ENCODE data around the gene STH.
"Not testable (repeated sequence)": the region's sequence is repeated elsewhere in the genome, so short reads cannot be mapped to it uniquely, and the experiment has no call there.

The STH gene

GRCh38 chr17:45956090-45956489, 43.0 kb upstream of the STH start:
- no peak for TF ChIP-seq CTCF (IDR thresholded peaks at IDR 0.05; ENCODE audit: insufficient read depth, low read length, poor library complexity, severe bottlenecking)
- Histone ChIP-seq H3K27me3 (ENCODE audit: low read length) (no peaks in the 10 kb centered on the region), H3K9me3 (ENCODE audit: insufficient read depth, low read length) (no peaks in the 10 kb centered on the region), H3K79me2 (ENCODE audit: insufficient read depth, low read length) (no peaks in the 10 kb centered on the region), H3K4me2 (ENCODE audit: low read depth, low read length, poor library complexity, severe bottlenecking) (no peak overlapping the region), H4K20me1 (ENCODE audit: low read depth, low read length) (no peaks in the 10 kb centered on the region), H3K36me3 (ENCODE audit: low read length) (no peaks in the 10 kb centered on the region), H3F3A (ENCODE audit: insufficient read depth) (no peaks in the 10 kb centered on the region), H3K9me2 (replicated peaks; ENCODE audit: insufficient read depth, low read length) (no peaks in the 10 kb centered on the region), H3K4me3 (ENCODE audit: insufficient read depth, low read length, poor library complexity, severe bottlenecking) (no peak overlapping the region), H2AFZ (ENCODE audit: low read depth, low read length, severe bottlenecking) (no peak overlapping the region), H3K27ac (ENCODE audit: low read depth, low read length) (no peak overlapping the region), H3K9ac (ENCODE audit: low read length) (no peak overlapping the region)

- not testable (repeated sequence) for H3K79me2 ChIP-seq (ENCODE audit: insufficient read depth, low read length); H3K36me3 ChIP-seq (ENCODE audit: low read length); H3K4me3 ChIP-seq (ENCODE audit: insufficient read depth, low read length, poor library complexity, severe bottlenecking); H2AFZ ChIP-seq (ENCODE audit: low read depth, low read length, severe bottlenecking); H3K4me2 ChIP-seq (ENCODE audit: low read depth, low read length, poor library complexity, severe bottlenecking); H3K9me3 ChIP-seq (ENCODE audit: insufficient read depth, low read length); H3K9me2 ChIP-seq (replicated peaks; ENCODE audit: insufficient read depth, low read length); H3K27me3 ChIP-seq (ENCODE audit: low read length); H3K27ac ChIP-seq (ENCODE audit: low read depth, low read length); H3F3A ChIP-seq (ENCODE audit: insufficient read depth); H4K20me1 ChIP-seq (ENCODE audit: low read depth, low read length); H3K9ac ChIP-seq (ENCODE audit: low read length)
Measured at GRCh38 chr17:45956746-45957145, 42.3 kb upstream of the STH start.

- TF ChIP-seq EZH2phosphoT487 (conservative IDR thresholded peaks at IDR 0.05; ENCODE audit: low read length), result no peak
- no peak for TF ChIP-seq CTCF (IDR thresholded peaks at IDR 0.05; ENCODE audit: insufficient read depth, low read length, poor library complexity, severe bottlenecking)
- no peak overlapping the region for H3K27ac ChIP-seq (ENCODE audit: low read depth, low read length)
- no peaks in the 10 kb centered on the region for H3K27me3 ChIP-seq (ENCODE audit: low read length)
- H2AFZ ChIP-seq (ENCODE audit: low read depth, low read length, severe bottlenecking), result no peak overlapping the region
- no peaks in the 10 kb centered on the region for H3F3A ChIP-seq (ENCODE audit: insufficient read depth)
- no peaks in the 10 kb centered on the region for H3K9me3 ChIP-seq (ENCODE audit: insufficient read depth, low read length)
- no peaks in the 10 kb centered on the region for H3K9me2 ChIP-seq (replicated peaks; ENCODE audit: insufficient read depth, low read length)
- H3K36me3 ChIP-seq (ENCODE audit: low read length), result no peaks in the 10 kb centered on the region
- no peak overlapping the region for H3K4me3 ChIP-seq (ENCODE audit: insufficient read depth, low read length, poor library complexity, severe bottlenecking)
- H3K4me2 ChIP-seq (ENCODE audit: low read depth, low read length, poor library complexity, severe bottlenecking), result no peak overlapping the region
- H3K79me2 ChIP-seq (ENCODE audit: insufficient read depth, low read length), result no peaks in the 10 kb centered on the region
- no peak overlapping the region for H3K9ac ChIP-seq (ENCODE audit: low read length)
- no peaks in the 10 kb centered on the region for H4K20me1 ChIP-seq (ENCODE audit: low read depth, low read length)
Measured at GRCh38 chr17:45958307-45958706, 40.7 kb upstream of the STH start.

- Histone ChIP-seq H3K9ac (ENCODE audit: low read length) (no peak overlapping the region), H3K27ac (ENCODE audit: low read depth, low read length) (no peak overlapping the region), H3K27me3 (ENCODE audit: low read length) (no peaks in the 10 kb centered on the region), H3F3A (ENCODE audit: insufficient read depth) (no peaks in the 10 kb centered on the region), H3K9me3 (ENCODE audit: insufficient read depth, low read length) (no peaks in the 10 kb centered on the region), H3K4me3 (ENCODE audit: insufficient read depth, low read length, poor library complexity, severe bottlenecking) (no peak overlapping the region), H3K36me3 (ENCODE audit: low read length) (no peaks in the 10 kb centered on the region), H3K79me2 (ENCODE audit: insufficient read depth, low read length) (no peaks in the 10 kb centered on the region), H3K4me2 (ENCODE audit: low read depth, low read length, poor library complexity, severe bottlenecking) (no peak overlapping the region), H4K20me1 (ENCODE audit: low read depth, low read length) (no peaks in the 10 kb centered on the region), H3K9me2 (replicated peaks; ENCODE audit: insufficient read depth, low read length) (no peaks in the 10 kb centered on the region), H2AFZ (ENCODE audit: low read depth, low read length, severe bottlenecking) (no peak overlapping the region)
- TF ChIP-seq EZH2phosphoT487 (conservative IDR thresholded peaks at IDR 0.05; ENCODE audit: low read length), result no peak
- no peak for TF ChIP-seq CTCF (IDR thresholded peaks at IDR 0.05; ENCODE audit: insufficient read depth, low read length, poor library complexity, severe bottlenecking)
Measured at GRCh38 chr17:45958994-45959665, 39.9 kb upstream of the STH start.

Data from SU-DHL-6 (cell line).